GM23248 (cell line): ENCODE measurements around the gene DGKI.

Experiments used
- EZH2 ChIP-seq: fragments of 200-600 bp; sonication (generic); IDR thresholded peaks from 2 replicates; pipeline ENCODE4 v1.6.1; 2018; ENCODE audit warnings: antibody characterized with exemption, mild to moderate bottlenecking; ENCODE audit not compliant: insufficient read depth, poor library complexity, severe bottlenecking
- EZH2phosphoT487 ChIP-seq: fragments of 200-600 bp; sonication (generic); IDR thresholded peaks from 2 replicates; pipeline ENCODE4 v1.6.1; 2018; ENCODE audit warnings: antibody characterized with exemption, moderate library complexity, mild to moderate bottlenecking, low read depth; ENCODE audit not compliant: insufficient read depth

DNA sequence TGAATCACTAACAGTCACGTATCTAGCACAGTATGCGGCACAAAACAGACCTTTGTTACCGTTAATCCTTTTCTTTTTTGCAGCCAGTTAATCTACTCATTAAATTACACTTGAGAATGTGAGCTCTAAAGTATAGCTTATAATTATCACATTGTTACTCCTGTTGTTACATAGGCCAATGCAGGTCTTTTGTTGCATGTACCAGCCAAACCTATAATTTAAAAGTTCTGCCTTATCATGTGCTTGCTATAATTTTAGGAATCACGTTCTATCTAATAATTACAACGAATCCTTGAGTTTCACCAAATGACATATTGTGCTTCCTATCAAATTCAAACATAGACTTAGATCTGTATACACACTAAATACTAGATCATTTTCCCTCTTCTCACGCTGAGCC is 245.1 kb downstream of the DGKI start:
- TF ChIP-seq EZH2phosphoT487 (no peak), EZH2 (no peak)
